ENCODE measurements around the gene PRKCA.

Gene PRKCA

GRCh38 chr17:66671156-66671555 is 368.7 kb downstream of the PRKCA start:
- DNase-seq (ENCODE audit: low read depth in 2 of 3, low spot score in 2 of 3) = no peak

DNA sequence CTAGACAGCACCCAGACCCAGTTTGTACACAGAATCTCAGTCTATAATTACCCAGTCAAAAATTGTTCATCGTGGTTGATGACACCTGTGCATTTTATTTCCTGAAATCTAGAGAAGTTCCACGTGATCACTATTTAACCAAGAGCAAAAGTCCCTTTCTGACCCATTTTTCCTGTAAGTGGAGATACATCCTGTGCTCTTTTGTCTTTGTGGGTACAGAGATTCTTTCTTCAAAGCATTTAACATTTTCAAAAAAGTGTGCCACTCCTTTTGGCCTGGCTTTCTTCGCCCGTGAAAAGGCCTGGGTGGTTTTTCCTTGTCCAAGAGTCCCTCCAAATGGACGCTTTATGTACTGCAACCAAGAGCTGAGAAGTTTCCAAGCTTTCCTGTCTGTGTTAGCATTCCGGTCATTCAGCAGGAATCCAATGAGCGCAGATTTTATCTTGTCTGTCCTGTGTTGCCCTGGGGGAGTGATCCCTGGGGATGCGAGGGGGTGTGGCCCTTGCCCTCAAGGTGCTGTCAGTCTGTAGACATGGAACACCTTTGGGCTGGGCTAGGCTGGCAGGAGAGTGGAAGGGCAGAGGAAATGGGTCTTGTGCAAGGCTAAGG is 371.4 kb downstream of the PRKCA start:
- no peak for DNase-seq (ENCODE audit: low read depth in 2 of 3, low spot score in 2 of 3)

GRCh38 chr17:66675273-66675990 is 373.0 kb downstream of the PRKCA start:
- DNase-seq (ENCODE audit: low read depth in 2 of 3, low spot score in 2 of 3) = no peak

- DNase-seq (ENCODE audit: low read depth in 2 of 3, low spot score in 2 of 3) = no peak
Observed at GRCh38 chr17:66675991-66676371, 373.6 kb downstream of the PRKCA start.

DNA sequence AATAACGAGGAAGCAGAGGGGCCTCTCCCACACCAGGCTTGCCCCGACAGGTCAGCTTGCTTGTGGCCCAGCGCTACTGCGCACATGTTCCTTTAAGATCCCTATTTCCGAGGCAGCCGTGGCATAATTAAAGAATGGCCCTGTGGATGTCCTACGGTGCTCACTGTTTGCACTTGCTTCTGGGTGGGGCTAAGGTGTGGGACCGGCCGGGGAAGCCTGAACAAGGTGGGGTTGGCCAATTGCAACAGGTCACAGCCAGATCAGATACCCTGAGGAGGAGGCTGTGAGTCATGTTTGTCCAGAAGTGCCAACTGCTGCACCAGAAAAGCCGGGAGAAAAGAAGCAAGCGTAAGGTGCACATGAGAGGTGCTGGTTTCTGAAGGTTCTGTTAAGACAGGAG is 374.0 kb downstream of the PRKCA start:
- no peak for DNase-seq (ENCODE audit: low read depth in 2 of 3, low spot score in 2 of 3)

DNA sequence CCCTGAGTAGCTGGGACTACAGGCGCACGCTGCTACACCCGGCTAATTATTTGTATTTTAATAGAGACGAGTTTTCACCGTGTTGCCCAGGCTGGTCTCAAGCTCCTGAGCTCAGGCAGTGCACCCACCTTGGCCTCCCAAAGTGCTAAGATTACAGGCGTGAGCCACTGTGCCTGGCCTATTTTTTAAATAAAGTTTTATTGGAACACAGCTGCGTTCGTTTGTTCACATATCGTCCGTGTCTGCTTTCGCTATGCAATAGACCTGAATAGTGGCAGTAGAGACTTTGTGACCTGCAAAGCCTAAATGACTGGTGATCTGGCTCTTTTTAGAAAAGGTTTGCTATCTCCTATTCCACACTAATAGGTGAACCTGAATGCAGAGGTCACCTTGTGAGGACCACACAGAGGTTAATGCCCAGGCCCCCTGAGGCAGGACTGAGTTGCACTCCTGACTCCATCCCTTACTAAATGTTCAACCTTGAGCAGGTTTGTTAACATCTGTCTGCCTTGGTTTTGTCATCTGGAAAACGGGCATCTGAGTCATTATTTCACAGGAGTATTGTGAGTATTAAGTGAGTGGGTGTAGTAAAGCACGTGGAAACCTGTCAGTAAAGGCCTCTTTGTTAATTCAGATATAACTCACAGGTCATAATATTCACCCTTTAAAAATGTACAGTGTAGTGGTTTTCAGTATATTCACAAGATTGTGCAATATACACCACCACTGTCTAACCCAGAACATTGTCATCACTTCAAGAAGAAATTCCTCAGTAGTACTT is 375.0 kb downstream of the PRKCA start:
- DNase-seq (ENCODE audit: low read depth in 2 of 3, low spot score in 2 of 3) = no peak

DNA sequence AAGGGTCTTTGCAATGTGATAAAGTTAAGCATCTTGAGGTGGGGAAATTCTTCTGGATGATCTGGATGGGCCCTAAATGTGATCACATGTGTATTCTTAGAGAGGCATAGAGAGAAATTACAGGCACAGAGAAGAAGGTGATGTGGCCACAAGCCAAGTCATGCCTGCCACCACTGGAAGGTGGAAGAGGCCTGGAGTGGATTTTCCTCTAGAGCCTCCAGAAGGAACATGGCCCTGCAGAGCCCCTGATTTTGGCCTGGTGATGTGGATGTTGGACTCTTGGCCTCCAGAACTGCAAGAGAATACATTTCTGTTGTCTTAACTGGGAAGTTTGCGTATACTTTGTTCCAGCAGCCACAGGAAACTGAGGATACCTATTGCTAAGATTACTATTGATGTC is 375.6 kb downstream of the PRKCA start:
- DNase-seq (ENCODE audit: low read depth in 2 of 3, low spot score in 2 of 3) = no peak

- DNase-seq (ENCODE audit: low read depth in 2 of 3, low spot score in 2 of 3) = no peak
Observed at GRCh38 chr17:66678827-66679226, 376.4 kb downstream of the PRKCA start.

DNA sequence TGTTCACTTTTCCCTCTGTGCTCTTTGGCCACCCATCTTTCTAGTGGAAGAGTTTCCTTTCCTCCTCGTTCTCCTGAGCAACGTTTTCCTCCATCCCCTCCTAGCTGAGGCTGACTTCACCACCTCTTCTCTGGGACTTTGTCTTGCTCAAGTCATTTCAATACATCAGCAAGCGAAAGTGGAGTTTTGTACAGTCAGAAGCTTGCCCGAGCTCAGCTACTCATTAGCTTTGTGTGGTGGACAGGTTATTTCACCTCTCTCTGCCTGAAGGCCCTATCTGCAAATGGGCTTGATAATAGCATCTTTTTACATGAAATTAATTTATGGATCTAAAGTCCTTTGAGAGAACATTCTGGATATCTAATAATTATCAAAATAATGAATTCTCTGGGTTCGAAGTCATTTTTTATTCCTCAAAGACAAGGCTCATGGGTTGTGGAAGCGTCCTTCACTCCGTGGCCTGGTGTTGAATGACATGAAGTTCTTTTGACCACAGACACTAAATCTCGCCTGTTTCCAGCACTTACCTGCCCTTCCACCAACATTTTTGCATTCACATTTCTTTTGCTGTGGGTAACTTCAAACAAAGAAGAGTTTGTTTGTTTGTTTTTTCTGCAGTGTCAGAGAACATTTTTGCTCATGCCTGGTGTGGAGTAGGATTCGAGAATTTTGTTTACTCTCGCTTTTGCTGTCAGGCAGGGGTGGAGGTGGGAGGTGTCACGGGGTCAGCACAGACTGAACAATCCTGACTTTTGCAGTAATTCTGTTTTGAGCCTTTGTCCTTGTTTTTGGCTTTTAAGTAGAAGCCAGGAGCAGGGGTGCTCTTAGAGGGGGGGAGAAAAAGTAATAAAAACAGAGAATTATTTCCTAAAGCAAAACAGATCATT is 377.5 kb downstream of the PRKCA start:
- DNase-seq (ENCODE audit: low read depth in 2 of 3, low spot score in 2 of 3) = no peak

GRCh38 chr17:66682283-66682682 is 379.9 kb downstream of the PRKCA start:
- no peak for DNase-seq (ENCODE audit: low read depth in 2 of 3, low spot score in 2 of 3)

DNA sequence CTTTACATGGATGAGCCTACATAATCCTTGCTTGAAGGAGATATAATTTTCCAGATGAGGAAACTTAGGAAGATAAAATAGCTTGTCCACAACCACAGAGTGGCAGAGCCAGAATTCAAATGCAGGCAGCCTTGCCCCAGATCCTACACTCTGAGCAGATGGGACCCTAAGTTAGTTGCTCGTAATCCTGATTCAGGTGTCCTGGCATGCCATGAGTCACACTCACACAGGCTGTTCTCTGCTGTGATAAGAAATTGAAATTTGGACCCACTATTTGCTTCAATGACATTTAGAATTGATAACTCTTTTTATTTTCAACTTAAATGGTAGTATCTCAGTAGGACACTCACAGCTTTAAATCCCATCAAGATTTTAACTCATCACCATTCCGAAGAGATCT is 381.8 kb downstream of the PRKCA start:
- DNase-seq (ENCODE audit: low read depth in 2 of 3, low spot score in 2 of 3) = no peak

GRCh38 chr17:66684731-66685130 is 382.3 kb downstream of the PRKCA start:
- DNase-seq (ENCODE audit: low read depth in 2 of 3, low spot score in 2 of 3) = no peak

GRCh38 chr17:66686601-66687000 is 384.2 kb downstream of the PRKCA start:
- no peak for DNase-seq (ENCODE audit: low read depth in 2 of 3, low spot score in 2 of 3)

GRCh38 chr17:66687570-66688284 is 385.3 kb downstream of the PRKCA start:
- DNase-seq (ENCODE audit: low read depth in 2 of 3, low spot score in 2 of 3) = no peak

DNA sequence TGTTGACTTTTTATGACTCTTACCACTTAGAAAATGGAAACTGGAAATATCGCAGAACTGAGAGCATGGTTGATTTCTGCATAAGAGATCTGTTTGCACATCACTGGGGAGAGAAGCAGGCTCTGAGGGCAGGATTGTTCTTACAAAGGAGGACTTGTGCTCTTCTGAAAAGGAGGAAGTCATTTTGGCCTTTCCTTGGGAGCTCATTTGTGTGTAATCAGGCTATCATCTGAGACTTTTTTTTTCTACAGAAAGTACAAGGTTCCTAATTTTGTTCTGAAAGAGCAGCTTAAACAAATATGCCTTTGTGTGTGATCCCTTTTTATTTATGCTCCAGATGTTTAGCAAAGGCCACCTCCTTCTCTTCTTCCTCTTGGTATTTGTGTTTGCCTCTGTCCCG is 386.8 kb downstream of the PRKCA start:
- no peak for DNase-seq (ENCODE audit: low read depth in 2 of 3, low spot score in 2 of 3)

GRCh38 chr17:66690166-66690565 is 387.8 kb downstream of the PRKCA start:
- DNase-seq (ENCODE audit: low read depth in 2 of 3, low spot score in 2 of 3) = no peak

- no peak for DNase-seq (ENCODE audit: low read depth in 2 of 3, low spot score in 2 of 3)
Observed at GRCh38 chr17:66691644-66692420, 389.4 kb downstream of the PRKCA start.

- DNase-seq (ENCODE audit: low read depth in 2 of 3, low spot score in 2 of 3) = no peak
Observed at GRCh38 chr17:66692421-66692690, 389.9 kb downstream of the PRKCA start.

DNA sequence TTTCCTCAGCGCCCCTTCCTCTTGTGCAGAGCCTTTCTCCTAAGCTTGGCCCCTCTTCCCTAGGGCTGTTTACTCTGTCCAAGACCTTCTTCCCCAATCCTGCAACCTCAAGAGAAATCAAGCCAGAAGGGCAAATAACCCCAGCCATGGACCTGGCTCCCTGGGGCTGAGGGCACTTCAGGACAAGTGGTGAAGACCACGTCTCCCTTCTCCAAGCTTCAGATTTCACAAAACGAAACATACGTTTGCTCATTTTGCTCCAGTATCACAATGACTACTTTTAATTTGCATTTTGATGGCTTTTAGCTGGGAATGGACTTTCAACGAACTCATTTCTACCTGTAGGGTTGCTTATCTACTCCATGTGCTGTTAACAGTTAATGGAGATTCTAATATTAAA is 392.7 kb downstream of the PRKCA start:
- DNase-seq (ENCODE audit: low read depth in 2 of 3, low spot score in 2 of 3) = no peak

DNA sequence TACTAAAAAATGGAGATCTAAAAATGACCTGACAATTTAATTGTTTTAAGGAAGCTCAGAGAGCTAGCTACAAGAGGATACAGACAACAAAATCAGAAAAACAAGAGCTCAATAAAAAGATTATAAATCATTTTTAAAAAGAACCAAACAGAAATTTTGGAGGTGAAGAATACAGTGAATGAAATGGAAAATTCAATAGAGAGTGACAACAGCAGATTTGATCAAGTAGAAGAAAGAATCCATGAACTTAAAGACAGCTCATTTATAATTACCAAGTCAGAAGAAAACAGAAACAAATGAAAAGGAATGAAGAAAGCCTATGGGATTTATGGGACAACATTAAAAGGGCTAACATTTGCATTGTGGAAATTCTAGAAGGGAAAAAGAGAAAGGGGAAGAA is 395.9 kb downstream of the PRKCA start:
- DNase-seq (ENCODE audit: low read depth in 2 of 3, low spot score in 2 of 3) = no peak

Measured in activated CD8-positive, alpha-beta memory T cell treated with anti-CD3 and anti-CD28 coated beads for 48 hours (primary cell).